C4-2B (cell line): Measurements from ENCODE around the gene LRR1.

Experiments used
- ZFX ChIP-seq: fragments of 450-650 bp; IDR thresholded peaks from 2 replicates; pipeline ENCODE4 v1.6.1; 2017
- TF ChIP-seq, protein P1 (sequence below): fragments of 450-650 bp; conservative IDR thresholded peaks from 2 replicates; pipeline ENCODE4 v1.5.1; 2017; ENCODE audit warnings: mild to moderate bottlenecking

GRCh38 chr14:49553892-49554291 is 44.8 kb upstream of the LRR1 start:
- TF ChIP-seq, protein P1, sequence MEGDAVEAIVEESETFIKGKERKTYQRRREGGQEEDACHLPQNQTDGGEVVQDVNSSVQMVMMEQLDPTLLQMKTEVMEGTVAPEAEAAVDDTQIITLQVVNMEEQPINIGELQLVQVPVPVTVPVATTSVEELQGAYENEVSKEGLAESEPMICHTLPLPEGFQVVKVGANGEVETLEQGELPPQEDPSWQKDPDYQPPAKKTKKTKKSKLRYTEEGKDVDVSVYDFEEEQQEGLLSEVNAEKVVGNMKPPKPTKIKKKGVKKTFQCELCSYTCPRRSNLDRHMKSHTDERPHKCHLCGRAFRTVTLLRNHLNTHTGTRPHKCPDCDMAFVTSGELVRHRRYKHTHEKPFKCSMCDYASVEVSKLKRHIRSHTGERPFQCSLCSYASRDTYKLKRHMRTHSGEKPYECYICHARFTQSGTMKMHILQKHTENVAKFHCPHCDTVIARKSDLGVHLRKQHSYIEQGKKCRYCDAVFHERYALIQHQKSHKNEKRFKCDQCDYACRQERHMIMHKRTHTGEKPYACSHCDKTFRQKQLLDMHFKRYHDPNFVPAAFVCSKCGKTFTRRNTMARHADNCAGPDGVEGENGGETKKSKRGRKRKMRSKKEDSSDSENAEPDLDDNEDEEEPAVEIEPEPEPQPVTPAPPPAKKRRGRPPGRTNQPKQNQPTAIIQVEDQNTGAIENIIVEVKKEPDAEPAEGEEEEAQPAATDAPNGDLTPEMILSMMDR, result no peak
- TF ChIP-seq ZFX, result no peak
